ENCODE results near the gene CCKAR. TPM values are rescaled to one million over a fixed set of nuclear protein-coding genes. Genes with fewer than 3 reads are reported as not detected.

CCKAR gene
- total and polyA plus RNA-seq, 2 of the 13 experiments (the other 11 are each of a cell fraction or from before 2014, with no cell fraction given): not detected

DNA sequence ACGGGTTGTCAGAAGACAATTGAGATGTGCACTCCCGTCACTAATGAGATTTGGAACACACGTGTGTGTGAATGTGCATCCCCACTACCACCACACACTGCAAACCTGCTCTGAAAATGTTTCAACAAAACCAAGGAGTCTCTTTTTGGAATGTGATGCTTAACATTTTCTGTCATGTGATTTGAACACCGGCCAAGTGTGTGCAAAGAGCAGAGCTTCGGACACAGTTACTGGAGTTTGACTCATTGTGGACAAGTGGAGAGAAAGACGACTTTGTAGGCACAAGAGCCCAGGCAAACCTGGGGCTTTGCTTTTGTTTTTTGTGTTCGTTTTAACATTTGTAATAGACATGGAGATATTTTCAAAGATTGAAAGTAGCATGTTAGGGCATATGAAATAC lies 49.2 kb downstream of the CCKAR start:
- peak; percentile 10 for DNase-seq (ENCODE audit: low spot score)
- Histone ChIP-seq H3K36me3 (replicated peaks in 1 of 2; ENCODE audit: control insufficient read depth in 1 of 2, insufficient read depth in 2 of 2, low read length in 2 of 2) (0 out of 5 replicates have a peak, but pooled peaks cover 0 to 8% of the 10 kb centered on the region in 2 experiments), H3K4me2 (ENCODE audit: low read depth, low read length) (no peak overlapping the region), H3K79me2 (ENCODE audit: insufficient read depth, low read length) (no peaks in the 10 kb centered on the region), H3K27me3 (ENCODE audit: control insufficient read depth in 1 of 2, insufficient read depth in 2 of 2, low read length in 2 of 2) (no peaks in the 10 kb centered on the region; a peak in 1 of 5 replicates), H3K4me1 (ENCODE audit: insufficient read depth, low read length) (peaks cover 15% of the 10 kb centered on the region; the same call in 1 of the 2 replicates), H4K20me1 (ENCODE audit: insufficient read depth, low read length) (0 out of 2 replicates have a peak, but pooled peaks cover 3% of the 10 kb centered on the region), H3K9me3 (ENCODE audit: low read length) (no peaks in the 10 kb centered on the region), H2AFZ (ENCODE audit: low read length) (no peak overlapping the region), H3K9ac (ENCODE audit: insufficient read depth, low read depth, low read length) (no peak overlapping the region), H3K4me3 (replicated peaks in 1 of 3; ENCODE audit: insufficient read depth in 1 of 3, low read depth in 2 of 3, low read length in 3 of 3) (no peak overlapping the region), H3K27ac (ENCODE audit: extremely low read length, insufficient read depth, low read length) (no peak overlapping the region)
- 42% methylated on average over 7 of the region's 7 CpGs for WGBS (ENCODE audit: low lambda C conversion rate)
- BruUV-seq (replicated peaks): no TSS peak
- intact Hi-C loops (cut with micrococcal nuclease; ENCODE audit: unreplicated experiment): no loop called here
- FAIRE-seq: no peak
- in situ Hi-C loops (cut with HindIII; ENCODE audit: extremely low pct_ligation_motif_present, low pct_unique_long_range_greater_than_20kb): no loop called here
- TF ChIP-seq PRPF4 (IDR thresholded peaks at IDR 0.05; ENCODE audit: low read depth, low read length, poor library complexity, severe bottlenecking): no peak
- no peak for TF ChIP-seq SMYD3 (CRISPR knock-in tag; IDR thresholded peaks at IDR 0.05)
- TF ChIP-seq NFKBIZ (CRISPR knock-in tag; IDR thresholded peaks at IDR 0.05): no peak
- no peak for TF ChIP-seq KLF13 (CRISPR knock-in tag; IDR thresholded peaks at IDR 0.05)
- TF ChIP-seq ZMYM2 (CRISPR knock-in tag; IDR thresholded peaks at IDR 0.05): no peak
- TF ChIP-seq ZSCAN21 (CRISPR knock-in tag; IDR thresholded peaks at IDR 0.05; ENCODE audit: borderline replicate concordance): no peak
- no peak for TF ChIP-seq ZNF616 (CRISPR knock-in tag; IDR thresholded peaks at IDR 0.05; ENCODE audit: low read depth)
- no peak for TF ChIP-seq HNRNPUL1 (IDR thresholded peaks at IDR 0.05; ENCODE audit: low read depth, low read length)
- ChIA-PET POLR2A (no interaction called here), CTCF (ENCODE audit: low intra/inter-chr PET ratio, low total read pairs) (no interaction called here)
- peak; percentile 39 for ATAC-seq

DNA sequence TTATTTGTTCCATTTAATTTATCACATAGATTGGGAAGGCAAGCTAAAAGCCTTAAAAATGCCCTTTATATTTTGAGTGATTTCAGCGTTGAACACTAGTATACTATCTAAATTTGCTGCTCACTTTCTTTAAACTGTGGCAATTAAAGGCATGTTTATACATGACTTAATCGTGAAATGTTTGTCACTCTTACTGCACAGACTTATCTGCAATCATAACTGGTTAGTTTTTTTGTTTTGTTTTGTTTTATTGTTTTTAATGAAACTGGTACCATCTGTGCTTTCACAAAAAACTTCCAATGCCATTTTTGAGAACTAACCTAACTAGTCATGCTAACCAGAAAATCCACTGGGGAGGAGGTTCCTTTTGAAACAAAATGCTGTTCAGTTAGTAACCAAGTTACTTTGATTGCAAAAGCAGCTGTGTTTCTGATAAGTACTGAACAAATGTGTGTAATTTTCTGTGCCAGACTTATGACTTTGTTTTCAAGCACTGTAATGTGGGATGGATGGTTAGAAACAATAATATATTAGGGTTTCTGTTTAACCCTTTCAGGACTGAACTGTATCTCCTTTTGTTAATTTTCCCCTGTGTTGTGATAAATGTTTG lies 56.1 kb downstream of the CCKAR start:
- TF ChIP-seq CBX1 (IDR thresholded peaks at IDR 0.05; ENCODE audit: low read depth) (no peak), ZNF652 (CRISPR knock-in tag; IDR thresholded peaks at IDR 0.05; ENCODE audit: borderline replicate concordance, low read depth) (peak; percentile 57; the same call in 1 of the 2 replicates), ZNF556 (CRISPR knock-in tag; IDR thresholded peaks at IDR 0.05; ENCODE audit: borderline replicate concordance) (no peak)
- TF ChIP-seq, protein P1, sequence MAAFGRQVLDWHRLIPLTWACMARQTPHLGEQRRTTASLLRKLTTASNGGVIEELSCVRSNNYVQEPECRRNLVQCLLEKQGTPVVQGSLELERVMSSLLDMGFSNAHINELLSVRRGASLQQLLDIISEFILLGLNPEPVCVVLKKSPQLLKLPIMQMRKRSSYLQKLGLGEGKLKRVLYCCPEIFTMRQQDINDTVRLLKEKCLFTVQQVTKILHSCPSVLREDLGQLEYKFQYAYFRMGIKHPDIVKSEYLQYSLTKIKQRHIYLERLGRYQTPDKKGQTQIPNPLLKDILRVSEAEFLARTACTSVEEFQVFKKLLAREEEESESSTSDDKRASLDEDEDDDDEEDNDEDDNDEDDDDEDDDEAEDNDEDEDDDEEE (CRISPR knock-in tag; IDR thresholded peaks at IDR 0.05): no peak
- Histone ChIP-seq H2AFZ (ENCODE audit: low read length) (no peak overlapping the region), H3K9ac (ENCODE audit: insufficient read depth, low read depth, low read length) (no peak overlapping the region), H4K20me1 (ENCODE audit: insufficient read depth, low read length) (0 out of 2 replicates have a peak, but pooled peaks cover 3% of the 10 kb centered on the region), H3K4me1 (ENCODE audit: insufficient read depth, low read length) (no peaks in the 10 kb centered on the region), H3K4me3 (replicated peaks in 1 of 3; ENCODE audit: insufficient read depth in 1 of 3, low read depth in 2 of 3, low read length in 3 of 3) (no peak overlapping the region), H3K9me3 (ENCODE audit: low read length) (no peaks in the 10 kb centered on the region), H3K36me3 (replicated peaks in 1 of 2; ENCODE audit: control insufficient read depth in 1 of 2, insufficient read depth in 2 of 2, low read length in 2 of 2) (peaks cover 11 to 52% of the 10 kb centered on the region in 2 experiments; a peak in 4 of 5 replicates), H3K4me2 (ENCODE audit: low read depth, low read length) (no peak overlapping the region), H3K27ac (ENCODE audit: extremely low read length, insufficient read depth, low read length) (no peak overlapping the region), H3K79me2 (ENCODE audit: insufficient read depth, low read length) (no peaks in the 10 kb centered on the region), H3K27me3 (ENCODE audit: control insufficient read depth in 1 of 2, insufficient read depth in 2 of 2, low read length in 2 of 2) (no peaks in the 10 kb centered on the region)
- DNase-seq (ENCODE audit: low spot score): no peak
- ChIA-PET CTCF (ENCODE audit: low intra/inter-chr PET ratio, low total read pairs) (no interaction called here), POLR2A (no interaction called here)
- no peak for FAIRE-seq
- intact Hi-C loops (cut with micrococcal nuclease; ENCODE audit: unreplicated experiment) (no loop called here), in situ Hi-C loops (cut with HindIII; ENCODE audit: extremely low pct_ligation_motif_present, low pct_unique_long_range_greater_than_20kb) (no loop called here)
- no peak for ATAC-seq
- 91% methylated on average over 2 of the region's 2 CpGs for WGBS (ENCODE audit: low lambda C conversion rate)
- no TSS peak for BruUV-seq (replicated peaks)

Measured in HepG2 (cell line).